GF-D8 (cell line): ENCODE results near the gene WDR81.
"Not testable (repeated sequence)": the region's sequence is repeated elsewhere in the genome, so short reads cannot be mapped to it uniquely, and the experiment has no call there.

Experiments
- DNase-seq: peaks from one replicate; lab custom pipeline; 2025; lab: John Stamatoyannopoulos, UW

WDR81 gene

DNA sequence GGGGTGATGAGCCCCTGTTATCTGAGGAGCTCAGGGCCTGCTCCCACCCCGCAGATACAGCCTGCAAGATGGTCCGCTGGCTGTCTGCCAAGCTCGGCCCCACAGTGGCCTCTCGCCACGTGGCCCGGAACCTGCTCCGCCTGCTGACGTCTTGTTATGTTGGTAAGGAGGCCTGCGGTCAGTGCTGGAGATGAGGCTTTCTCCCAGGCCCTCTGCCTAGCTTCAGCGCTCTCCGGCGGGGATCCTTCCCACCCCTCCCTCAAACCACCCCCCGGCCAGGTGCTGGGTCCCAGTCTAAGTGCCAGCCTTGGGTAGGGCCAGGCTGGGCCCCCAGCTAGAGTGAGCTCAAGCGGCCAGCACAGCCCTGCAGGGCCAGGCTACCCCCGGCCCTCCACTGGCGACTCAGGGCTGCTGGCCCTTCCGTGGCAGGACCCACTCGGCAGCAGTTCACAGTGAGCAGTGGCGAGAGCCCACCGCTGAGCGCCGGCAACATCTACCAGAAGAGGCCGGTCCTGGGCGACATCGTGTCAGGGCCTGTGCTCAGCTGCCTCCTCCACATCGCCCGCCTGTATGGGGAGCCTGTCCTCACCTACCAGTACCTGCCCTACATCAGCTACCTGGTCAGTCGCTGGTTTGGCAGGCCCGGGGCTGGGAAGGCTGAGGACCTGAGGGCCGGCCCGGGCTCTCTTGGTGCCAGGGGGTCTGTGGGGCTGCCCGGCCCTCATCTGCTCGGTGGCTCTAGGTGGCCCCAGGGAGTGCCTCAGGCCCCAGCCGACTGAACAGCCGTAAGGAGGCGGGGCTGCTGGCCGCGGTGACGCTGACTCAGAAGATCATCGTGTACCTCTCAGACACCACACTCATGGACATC lies 6.1 kb downstream of the WDR81 start:
- no peak for DNase-seq

- no peak for DNase-seq
Measured at GRCh38 chr17:1731194-1731506, 6.6 kb downstream of the WDR81 start.

DNA sequence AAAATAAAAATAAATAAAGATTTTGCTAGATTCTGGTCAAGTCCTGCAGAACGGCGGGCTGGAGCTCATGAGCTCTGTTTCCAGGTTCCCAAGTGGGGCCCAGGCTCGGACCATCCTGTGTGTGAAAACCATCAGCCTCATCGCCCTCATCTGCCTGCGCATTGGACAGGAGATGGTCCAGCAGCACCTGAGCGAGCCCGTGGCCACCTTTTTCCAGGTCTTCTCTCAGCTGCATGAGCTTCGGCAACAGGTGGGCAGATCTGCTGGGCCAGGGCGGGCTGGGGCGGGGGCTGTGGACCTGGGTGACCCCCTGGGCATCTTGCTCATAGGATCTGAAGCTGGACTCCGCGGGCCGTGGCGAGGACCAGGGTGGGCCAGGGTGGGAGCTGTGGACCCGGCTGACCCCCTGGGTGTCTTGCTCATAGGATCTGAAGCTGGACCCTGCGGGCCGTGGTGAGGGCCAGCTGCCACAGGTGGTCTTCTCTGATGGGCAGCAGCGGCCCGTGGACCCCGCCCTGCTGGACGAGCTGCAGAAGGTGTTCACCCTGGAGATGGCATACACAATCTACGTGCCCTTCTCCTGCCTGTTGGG lies 7.8 kb downstream of the WDR81 start:
- DNase-seq = no peak

GRCh38 chr17:1732833-1733321 lies 8.4 kb downstream of the WDR81 start:
- no peak for DNase-seq

- no peak for DNase-seq
Measured at GRCh38 chr17:1733759-1734158, 9.3 kb downstream of the WDR81 start.

GRCh38 chr17:1735418-1735817 lies 10.9 kb downstream of the WDR81 start:
- DNase-seq = no peak

- DNase-seq = no peak
Measured at GRCh38 chr17:1735834-1736347, 11.4 kb downstream of the WDR81 start.

- DNase-seq = peak; percentile 25
Measured at GRCh38 chr17:1736348-1737281, 12.1 kb downstream of the WDR81 start.

DNA sequence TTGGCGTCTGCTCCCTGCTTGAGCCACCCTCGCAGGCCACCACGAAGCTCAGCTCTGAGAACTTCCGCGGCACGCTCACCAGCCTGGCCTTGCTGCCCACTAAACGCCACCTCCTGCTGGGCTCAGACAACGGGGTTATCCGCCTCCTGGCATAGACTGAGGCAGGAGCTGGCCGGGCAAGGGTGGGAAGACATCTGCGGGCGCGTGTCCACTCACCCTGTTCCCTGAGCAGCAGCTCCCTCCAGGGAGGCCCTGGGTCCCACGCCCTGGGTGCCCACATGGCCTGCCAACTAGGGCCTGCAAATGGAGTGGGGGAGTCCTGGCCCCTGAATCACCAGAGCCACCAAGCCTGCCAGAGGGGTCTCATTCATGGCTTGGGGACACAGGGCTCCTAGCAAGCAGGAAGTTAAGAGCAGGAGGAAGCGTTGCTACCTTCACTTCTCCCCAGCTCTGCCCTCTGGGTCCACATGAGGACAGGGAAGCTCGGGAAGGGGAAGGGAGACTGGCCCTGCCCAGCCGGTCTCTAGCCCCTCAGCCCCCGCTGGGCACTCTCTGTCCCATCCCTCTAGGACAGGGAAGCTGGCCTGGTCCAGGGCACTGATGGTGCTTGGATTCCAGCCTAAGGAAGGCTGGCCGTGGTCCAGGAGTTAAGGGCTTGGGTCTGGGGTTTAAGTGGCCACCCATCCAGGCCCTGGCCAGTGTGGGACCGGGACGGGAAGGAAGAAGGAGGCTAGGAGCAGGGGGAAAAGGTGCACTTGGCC lies 13.2 kb downstream of the WDR81 start:
- DNase-seq = no peak

- not testable (repeated sequence) for DNase-seq
Measured at GRCh38 chr17:1741899-1742298, 17.4 kb downstream of the WDR81 start.

GRCh38 chr17:1742371-1743087 lies 18.0 kb downstream of the WDR81 start, which contains the start of gene SERPINF2:
Gene SERPINF2, plus strand, starts transcription at chr17:1742871. Its CDS starts 2,125 bp downstream, at chr17:1744996.
- DNase-seq = no peak

DNA sequence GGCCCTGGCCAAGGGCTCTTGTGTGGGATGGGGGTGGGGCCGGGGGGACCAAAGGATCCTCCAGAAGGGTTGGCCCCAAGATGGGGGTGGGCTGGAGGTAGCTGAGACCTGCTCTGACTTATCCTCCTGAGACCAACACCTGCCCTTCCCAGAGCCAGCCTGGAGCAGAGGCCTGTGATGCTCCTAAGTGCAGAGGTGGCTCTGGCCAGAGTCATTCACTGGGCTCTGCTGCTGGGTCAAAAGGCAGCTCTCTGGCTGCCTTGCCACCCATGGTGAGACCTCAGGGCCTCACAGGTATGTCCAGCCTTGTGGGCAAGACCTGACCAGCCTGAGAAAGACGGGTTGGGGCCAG lies 18.6 kb downstream of the WDR81 start:
- no peak for DNase-seq

DNA sequence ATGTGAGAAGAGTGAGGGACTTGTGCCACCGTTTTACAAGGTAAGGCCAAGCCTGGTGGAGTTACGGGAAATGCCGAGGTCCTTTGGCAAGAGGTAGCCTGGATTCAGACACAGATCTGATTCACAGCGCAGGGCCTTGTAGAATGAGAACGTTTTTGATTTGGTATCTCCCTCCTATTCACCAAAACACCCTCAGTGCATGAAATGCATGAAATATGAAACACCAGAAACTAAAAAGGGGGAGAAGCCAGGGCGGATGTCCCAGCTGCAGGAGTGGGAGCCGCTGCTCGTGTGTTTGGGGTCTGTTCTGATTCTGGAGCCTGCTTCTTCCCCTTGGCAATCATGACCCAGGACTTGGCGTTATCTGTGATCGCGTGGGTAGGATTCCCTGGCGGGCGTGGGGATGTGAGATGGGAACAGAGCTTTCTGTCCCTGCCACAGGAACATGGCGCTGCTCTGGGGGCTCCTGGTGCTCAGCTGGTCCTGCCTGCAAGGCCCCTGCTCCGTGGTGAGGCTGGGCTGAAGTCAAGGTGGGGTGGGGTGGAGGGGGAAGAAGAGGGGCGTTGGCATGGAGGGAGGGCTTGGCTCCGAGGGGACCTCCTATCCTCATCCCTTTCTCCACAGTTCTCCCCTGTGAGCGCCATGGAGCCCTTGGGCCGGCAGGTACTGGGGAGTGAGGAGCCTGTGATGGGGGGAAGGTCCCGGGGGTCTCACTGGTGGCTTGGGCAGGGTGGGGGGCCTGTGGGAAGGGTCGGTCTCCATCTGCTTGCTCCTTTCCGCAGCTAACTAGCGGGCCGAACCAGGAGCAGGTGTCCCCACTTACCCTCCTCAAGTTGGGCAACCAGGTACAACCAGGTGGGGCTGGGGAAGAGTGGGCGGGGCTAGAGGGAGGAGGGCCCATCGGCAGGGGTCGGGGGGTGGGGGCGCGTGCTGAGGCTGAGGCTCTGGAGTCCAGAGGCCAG lies 20.3 kb downstream of the WDR81 start:
- no peak for DNase-seq

- no peak for DNase-seq
Measured at GRCh38 chr17:1745513-1746020, 21.1 kb downstream of the WDR81 start.

DNA sequence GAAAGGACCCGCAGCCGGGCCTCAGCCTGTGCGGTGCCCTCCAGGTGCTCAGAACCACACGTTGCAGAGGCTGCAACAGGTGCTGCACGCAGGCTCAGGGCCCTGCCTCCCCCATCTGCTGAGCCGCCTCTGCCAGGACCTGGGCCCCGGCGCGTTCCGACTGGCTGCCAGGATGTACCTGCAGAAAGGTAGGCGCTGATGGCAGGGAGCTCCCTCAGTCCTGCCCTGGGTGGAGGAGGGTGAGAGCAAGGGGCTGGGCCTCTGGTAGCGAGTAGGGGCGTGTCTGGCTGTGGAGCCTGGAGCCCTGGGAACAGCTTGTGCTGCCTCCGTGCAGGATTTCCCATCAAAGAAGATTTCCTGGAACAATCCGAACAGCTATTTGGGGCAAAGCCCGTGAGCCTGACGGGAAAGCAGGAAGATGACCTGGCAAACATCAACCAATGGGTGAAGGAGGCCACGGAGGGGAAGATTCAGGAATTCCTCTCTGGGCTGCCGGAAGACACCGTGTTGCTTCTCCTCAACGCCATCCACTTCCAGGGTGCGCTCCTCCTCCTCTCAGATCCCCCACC lies 22.6 kb downstream of the WDR81 start:
- DNase-seq = no peak

GRCh38 chr17:1750628-1751027 lies 26.1 kb downstream of the WDR81 start:
- no peak for DNase-seq

- DNase-seq = peak; percentile 0
Measured at GRCh38 chr17:1752425-1753262, 28.1 kb downstream of the WDR81 start.

DNA sequence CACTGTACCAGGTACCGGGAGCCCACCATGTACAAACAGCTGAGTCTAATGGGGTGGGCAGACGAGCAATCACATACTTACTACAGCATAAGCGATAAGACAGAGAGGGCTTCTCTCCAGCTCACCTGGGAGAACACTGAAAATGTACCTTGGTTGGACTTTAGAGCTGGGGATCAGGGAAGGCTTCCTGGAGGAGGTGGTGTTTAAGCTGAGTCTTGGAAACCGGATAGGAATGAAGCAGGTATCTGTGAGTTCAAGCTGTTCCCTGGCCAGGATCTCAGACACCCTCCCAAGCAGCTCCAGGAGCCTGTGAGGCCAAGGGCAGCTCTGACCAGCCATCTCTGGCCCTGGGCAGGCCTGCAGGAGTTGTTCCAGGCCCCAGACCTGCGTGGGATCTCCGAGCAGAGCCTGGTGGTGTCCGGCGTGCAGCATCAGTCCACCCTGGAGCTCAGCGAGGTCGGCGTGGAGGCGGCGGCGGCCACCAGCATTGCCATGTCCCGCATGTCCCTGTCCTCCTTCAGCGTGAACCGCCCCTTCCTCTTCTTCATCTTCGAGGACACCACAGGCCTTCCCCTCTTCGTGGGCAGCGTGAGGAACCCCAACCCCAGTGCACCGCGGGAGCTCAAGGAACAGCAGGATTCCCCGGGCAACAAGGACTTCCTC lies 29.4 kb downstream of the WDR81 start:
- DNase-seq = no peak
